Activated CD4-positive, alpha-beta T cell treated with anti-CD3 and anti-CD28 coated beads, Interleukin-2, amount 50 U/mL, for 24 hours (primary cell): ENCODE measurements around the gene LRRD1.
"Not testable (repeated sequence)": the region's sequence is repeated elsewhere in the genome, so short reads cannot be mapped to it uniquely, and the experiment has no call there.

ENCODE experiments used
- DNase-seq, 2 donors: peaks; one replicate each; pipeline ENCODE4 v3.0.0-alpha.2; 2020; ENCODE audit warnings: low read depth in 1 of 2, low spot score in 1 of 2

Gene LRRD1

DNA sequence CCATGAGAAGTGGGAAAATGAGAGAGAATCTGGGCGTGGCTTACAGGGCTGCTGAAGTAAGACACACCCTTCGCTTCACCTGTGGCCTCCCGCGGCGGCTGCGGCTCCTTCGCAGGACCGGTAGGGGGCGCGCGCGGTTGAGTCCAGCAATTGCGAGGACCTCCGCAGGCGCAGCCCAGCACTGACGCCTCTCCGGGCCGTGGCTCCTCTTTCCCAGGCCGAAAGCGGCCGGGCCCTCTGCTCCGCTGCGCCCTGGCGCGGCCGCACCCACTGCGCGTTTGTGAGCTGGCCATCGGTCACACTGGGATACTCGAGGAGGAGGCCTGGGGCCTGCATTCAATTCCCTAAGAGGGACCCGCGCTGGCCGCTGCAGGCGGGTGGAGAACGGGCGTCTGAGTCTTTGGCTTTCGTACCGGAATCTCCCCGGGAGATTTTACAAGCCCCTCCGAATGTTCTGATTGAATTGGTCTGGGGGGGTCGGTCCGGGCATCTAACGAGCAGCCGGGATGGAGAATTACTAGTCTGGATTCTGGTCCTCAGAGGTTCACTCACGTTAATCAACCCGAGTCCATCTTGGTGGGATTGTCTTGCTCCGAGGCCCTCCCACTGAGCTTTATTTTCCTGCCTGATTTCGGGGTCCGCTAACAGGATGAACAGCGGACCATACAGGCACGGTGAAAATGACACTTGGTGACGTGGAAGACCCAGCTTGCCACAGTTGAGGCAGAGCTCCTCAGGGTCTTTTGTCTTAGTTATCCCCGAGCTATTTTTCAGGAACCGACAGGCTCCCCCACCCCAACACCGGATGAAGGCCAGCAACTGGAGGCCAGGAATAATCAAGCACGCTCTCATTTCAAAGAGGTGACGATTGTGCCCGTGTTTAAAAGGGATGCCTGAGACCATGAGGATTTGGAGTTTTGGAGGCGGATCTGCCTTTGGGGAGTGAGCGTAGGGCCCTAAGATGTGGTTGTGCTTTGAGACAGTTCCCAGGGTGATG, at the start of gene LRRD1:
TSS of gene LRRD1 (minus strand) at position 215 of the 997 bp plus-strand sequence. CDS start 13,940 bp downstream, outside the sequence.
- peak; percentile 80 to 88 for DNase-seq

DNA sequence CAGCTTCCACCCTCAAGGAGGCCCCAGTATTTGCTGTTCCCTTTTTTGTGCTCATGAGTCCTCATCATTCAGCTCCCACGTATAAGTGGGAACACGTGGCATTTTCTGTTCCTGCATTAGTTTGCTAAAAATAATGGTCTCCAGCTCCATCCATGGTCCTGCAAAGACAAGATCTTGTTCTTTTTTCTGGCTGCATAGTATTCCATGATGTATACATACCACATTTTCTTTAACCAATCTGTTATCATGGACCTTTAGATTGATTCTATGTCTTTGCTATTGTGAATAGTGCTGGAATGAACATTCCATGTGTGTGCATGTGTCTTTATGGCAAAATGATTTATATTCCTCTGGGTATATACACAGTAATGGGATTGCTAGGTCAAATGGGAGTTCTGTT, 49.8 kb upstream of the LRRD1 start:
- no peak for DNase-seq

- no peak for DNase-seq
These were observed 49.2 kb upstream of the LRRD1 start for GRCh38 chr7:92228100-92228499.

DNA sequence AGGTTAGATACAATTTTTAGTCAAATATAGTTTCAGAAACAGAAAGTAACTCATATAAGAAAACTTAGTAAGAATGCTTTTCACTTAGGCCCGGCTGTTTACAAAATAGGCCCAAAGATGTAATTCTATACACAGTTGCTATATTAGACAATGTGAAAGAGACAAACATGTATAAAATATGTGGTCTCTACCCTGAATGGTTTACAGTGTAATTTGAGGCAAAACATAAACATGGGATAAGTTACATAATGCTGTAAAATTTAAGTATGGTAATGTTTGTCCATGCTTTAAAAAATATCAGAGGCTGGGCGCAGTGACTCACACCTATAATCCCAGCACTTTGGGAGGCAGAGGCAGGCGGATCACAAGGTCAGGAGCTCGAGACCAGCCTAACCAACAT, 48.0 kb upstream of the LRRD1 start:
- DNase-seq, result no peak

DNA sequence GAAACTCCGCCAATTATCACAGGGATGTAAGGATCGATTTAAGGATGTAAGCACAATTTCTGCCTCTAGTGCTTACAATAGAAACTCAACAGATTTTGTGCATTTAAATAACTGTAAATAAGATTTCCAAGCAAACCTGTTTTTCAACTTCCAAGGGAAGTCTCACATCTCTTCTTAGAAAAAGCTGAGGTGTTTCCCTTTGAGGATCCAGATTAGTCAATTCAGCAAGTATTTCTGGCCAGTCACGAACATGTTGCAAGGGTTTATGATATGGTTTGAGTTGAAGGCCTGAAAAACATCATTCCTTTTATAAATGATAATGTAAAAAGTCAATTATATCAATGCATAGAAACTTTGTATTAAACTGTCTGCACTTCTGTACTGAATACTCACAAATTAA, 42.8 kb upstream of the LRRD1 start:
- no peak for DNase-seq

DNA sequence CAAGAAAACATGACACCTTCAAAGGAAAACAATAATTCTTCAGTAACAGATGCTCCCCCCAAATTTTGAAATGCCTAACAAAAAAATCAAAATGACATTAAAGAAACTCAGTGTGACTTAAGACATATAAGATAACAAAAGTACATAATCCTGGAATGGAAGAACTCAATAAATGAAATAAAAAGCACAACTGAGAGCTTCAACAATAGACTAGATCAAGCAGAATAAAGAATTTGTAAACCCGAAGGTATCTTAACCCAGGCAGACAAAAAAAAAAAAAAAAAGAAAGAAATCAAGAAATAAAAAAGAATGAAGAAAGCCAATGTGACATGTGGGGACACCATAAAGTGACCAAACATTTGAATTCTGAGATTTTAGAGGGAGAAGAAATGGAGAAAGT, 27.7 kb upstream of the LRRD1 start:
- DNase-seq, result no peak

GRCh38 chr7:92205987-92206386, 27.0 kb upstream of the LRRD1 start:
- DNase-seq, result no peak

DNA sequence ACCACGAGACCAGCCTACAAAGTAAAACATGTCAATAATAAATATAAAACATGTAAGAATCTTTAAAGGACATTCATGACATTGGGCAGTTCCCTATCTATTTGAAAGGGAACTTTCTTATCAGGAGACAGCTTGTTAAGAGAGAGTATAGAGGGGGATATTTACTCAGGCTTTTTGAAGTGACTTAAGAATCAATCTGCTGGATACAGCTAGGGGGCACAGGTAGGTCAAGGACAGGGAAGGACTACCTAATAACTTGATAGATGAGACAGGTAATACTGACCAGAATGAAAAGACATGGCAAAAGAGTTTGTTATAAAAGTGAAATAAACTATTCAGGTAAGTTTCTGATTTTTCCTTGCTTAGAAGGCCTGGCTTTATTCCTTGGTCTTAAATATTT, 21.8 kb upstream of the LRRD1 start:
- no peak for DNase-seq

- no peak for DNase-seq
These were observed 13.4 kb upstream of the LRRD1 start for GRCh38 chr7:92192326-92192725.

- not testable (repeated sequence) for DNase-seq
These were observed 10.3 kb upstream of the LRRD1 start for GRCh38 chr7:92189246-92189645.

DNA sequence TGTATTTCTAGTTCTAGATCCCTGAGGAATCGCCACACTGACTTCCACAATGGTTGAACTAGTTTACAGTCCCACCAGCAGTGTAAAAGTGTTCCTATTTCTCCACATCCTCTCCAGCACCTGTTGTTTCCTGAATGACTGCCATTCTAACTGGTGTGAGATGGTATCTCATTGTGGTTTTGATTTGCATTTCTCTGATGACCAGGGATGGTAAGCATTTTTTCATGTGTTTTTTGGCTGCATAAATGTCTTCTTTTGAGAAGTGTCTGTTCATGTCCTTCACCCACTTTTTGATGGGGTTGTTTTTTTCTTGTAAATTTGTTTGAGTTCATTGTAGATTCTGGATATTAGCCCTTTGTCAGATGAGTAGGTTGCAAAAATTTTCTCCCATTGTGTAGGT, 5.4 kb upstream of the LRRD1 start:
- DNase-seq, result not testable (repeated sequence)

DNA sequence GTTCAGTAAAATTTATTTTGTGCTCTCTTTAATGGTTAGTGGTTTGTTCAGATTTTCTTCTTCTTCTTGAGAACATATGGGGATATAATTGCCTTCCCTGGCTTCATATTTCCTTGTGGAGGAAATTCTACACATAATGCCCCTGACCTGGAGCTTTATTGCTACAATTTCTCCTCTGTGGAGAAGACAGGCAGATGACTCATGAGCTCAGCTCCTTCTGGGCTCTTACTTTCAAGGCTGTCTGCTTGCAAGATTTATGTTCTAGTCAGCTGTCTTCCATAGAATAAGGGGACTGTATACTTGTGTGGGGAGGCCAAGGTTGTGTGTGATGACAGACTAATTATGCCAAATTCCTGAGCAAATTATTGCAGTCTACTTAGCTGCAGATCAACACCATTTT, 1.6 kb downstream of the LRRD1 start:
- DNase-seq, result no peak

- not testable (repeated sequence) for DNase-seq
These were observed 9.4 kb downstream of the LRRD1 start for GRCh38 chr7:92169529-92169928.

GRCh38 chr7:92161271-92161670, 17.7 kb downstream of the LRRD1 start:
- no peak for DNase-seq

DNA sequence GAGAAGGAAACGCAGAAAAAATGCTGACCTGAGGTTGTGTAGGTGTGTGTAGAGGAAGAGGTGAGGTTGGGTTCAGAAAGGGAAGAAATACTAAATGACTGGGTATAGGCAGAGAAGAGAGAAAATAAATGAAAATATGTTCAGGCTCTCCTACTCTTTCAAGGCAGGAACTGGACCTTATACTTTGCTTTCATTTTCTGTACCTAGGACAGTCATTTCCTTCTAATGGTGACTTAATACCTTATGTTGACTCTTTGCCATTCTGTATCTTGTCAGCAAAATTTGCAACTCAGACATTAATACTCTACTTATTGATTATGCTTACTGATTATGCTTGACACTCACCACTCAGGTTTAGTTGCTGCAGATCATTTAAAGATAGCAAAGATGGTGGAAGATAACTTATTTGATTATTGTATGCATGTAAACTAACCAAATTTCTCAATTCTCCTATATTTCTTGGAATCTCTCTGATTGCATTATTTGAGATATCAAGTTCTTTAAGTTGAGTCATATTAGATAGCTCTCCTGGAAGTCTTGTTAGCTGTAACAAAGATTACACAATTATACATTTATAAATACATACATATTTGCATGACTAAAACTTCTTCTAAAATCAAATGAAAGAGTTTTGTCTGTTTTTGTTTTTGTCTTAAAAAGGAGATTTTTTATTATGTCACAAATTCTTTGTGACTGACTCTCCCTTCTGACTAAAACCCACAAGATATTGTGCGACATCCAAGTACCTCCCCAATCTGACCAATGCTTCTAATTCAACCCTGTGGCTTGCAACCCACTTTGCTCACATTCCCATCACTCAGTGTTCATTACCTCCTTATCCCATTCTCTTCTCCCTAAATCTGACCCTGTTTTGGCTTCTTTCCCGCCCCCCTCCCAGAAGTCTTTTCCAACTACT, 20.0 kb downstream of the LRRD1 start:
- no peak for DNase-seq

DNA sequence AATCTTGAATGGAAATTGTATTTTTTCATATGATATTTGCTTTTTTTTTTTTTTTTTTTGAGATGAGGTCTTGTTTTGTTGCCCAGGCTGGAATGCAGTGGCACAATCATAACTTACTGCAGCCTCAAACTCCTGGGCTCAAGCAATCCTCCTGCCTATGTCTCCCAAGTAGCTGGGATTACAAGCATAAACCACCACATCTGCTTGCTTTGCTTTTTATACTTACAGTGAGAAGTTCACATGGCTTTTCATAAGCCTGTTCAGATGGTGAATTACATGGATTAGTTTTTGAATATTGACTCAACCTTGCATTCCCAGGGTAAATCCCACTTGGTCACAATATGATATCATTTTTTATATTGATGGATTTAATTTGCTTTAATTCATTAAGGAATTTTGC, 22.0 kb downstream of the LRRD1 start:
- no peak for DNase-seq

GRCh38 chr7:92155108-92155739, 23.7 kb downstream of the LRRD1 start:
- no peak for DNase-seq

- no peak for DNase-seq
These were observed 28.4 kb downstream of the LRRD1 start for GRCh38 chr7:92150450-92151017.

DNA sequence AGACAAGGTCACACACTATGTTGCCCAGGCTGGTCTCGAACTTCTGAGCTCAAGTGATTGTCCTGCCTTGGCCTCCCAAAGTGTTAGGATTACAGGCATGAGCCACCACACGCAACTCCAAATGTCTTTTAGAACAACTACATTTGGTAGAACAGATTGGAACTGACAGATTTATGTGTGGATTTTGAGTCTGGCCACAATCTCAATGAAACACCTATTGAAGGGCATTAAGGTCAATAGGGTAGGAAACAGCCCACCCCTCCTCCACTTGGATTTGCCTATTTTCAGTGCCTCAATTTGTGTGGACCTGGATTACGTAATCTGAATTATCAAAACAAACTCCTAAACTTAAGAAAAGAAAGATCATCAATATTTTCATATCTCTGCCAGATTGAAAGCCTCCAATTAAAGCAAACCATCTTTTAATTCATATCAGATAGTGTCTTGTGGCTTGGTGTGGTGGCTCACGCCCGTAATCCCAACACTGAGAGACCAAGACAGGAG, 29.2 kb downstream of the LRRD1 start:
- DNase-seq, result no peak

- not testable (repeated sequence) for DNase-seq
These were observed 35.6 kb downstream of the LRRD1 start for GRCh38 chr7:92143192-92143880.
